ENCODE results near the gene IFI27L2. TPM values are rescaled to one million over a fixed set of nuclear protein-coding genes. Genes with fewer than 3 reads are reported as not detected.
A peak's percentile ranks its signal among the peaks of the same experiment; 100 is the strongest.

IFI27L2 gene
- total RNA-seq, 1 donor from 2014 or later = 171 TPM

GRCh38 chr14:94109915-94110250 lies 19.5 kb downstream of the IFI27L2 start:
- H3K27ac ChIP-seq = peak overlapping the region; percentile 85
- no peak overlapping the region for H3K4me3 ChIP-seq
- H3K27me3 ChIP-seq = no peaks in the 10 kb centered on the region
- H3K4me1 ChIP-seq = peaks cover 51% of the 10 kb centered on the region
- H3K36me3 ChIP-seq = no peaks in the 10 kb centered on the region
- peak; percentile 31 to 64 for DNase-seq (ENCODE audit: extremely low spot score in 2 of 2)
- intact Hi-C loops (cut with DNase I) = no loop called here
- TF ChIP-seq POLR2A (IDR thresholded peaks at IDR 0.05) (no peak), CTCF (IDR thresholded peaks at IDR 0.05) (no peak), POLR2AphosphoS5 (IDR thresholded peaks at IDR 0.05; ENCODE audit: insufficient read depth in 1 of 2, low read depth in 1 of 2) (no peak)
- H3K9me3 ChIP-seq = no peaks in the 10 kb centered on the region

DNA sequence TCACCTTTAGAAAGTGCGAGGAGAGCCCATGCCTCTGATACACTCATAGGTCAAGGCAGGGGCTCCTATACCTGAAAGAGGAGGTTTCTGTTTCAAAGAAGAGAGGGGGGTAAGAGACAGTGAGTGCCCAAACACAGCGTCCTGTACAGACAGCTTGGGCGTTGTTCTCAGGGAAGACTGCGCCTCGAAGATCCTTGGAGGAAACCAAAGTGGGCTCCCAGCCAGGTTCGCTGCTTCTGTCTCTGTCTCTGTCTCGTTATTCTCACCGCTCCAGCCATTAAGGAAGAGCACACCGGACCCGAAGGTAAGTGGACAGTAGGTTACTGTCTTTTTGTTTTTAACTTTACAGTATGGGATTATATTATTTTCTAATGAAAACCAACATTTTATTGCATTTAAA lies 24.7 kb downstream of the IFI27L2 start:
- TF ChIP-seq CTCF (IDR thresholded peaks at IDR 0.05) (no peak), POLR2A (IDR thresholded peaks at IDR 0.05) (no peak), POLR2AphosphoS5 (IDR thresholded peaks at IDR 0.05; ENCODE audit: insufficient read depth in 1 of 2, low read depth in 1 of 2) (no peak)
- H3K36me3 ChIP-seq = no peaks in the 10 kb centered on the region
- H3K9me3 ChIP-seq = no peaks in the 10 kb centered on the region
- DNase-seq (ENCODE audit: extremely low spot score in 2 of 2) = no peak
- peaks cover 6% of the 10 kb centered on the region for H3K4me1 ChIP-seq
- intact Hi-C loops (cut with DNase I) = no loop called here
- no peak overlapping the region for H3K4me3 ChIP-seq
- H3K27me3 ChIP-seq = no peaks in the 10 kb centered on the region
- H3K27ac ChIP-seq = no peak overlapping the region

- Histone ChIP-seq H3K4me1 (peaks cover 9% of the 10 kb centered on the region), H3K36me3 (no peaks in the 10 kb centered on the region), H3K27me3 (no peaks in the 10 kb centered on the region), H3K9me3 (no peaks in the 10 kb centered on the region), H3K27ac (no peak overlapping the region), H3K4me3 (no peak overlapping the region)
- no peak for DNase-seq (ENCODE audit: extremely low spot score in 2 of 2)
- intact Hi-C loops (cut with DNase I) = no loop called here
- no peak for TF ChIP-seq POLR2AphosphoS5 (IDR thresholded peaks at IDR 0.05; ENCODE audit: insufficient read depth in 1 of 2, low read depth in 1 of 2)
- TF ChIP-seq CTCF (IDR thresholded peaks at IDR 0.05) = no peak
- no peak for TF ChIP-seq POLR2A (IDR thresholded peaks at IDR 0.05)
These were observed 25.8 kb downstream of the IFI27L2 start for GRCh38 chr14:94103554-94104150.

DNA sequence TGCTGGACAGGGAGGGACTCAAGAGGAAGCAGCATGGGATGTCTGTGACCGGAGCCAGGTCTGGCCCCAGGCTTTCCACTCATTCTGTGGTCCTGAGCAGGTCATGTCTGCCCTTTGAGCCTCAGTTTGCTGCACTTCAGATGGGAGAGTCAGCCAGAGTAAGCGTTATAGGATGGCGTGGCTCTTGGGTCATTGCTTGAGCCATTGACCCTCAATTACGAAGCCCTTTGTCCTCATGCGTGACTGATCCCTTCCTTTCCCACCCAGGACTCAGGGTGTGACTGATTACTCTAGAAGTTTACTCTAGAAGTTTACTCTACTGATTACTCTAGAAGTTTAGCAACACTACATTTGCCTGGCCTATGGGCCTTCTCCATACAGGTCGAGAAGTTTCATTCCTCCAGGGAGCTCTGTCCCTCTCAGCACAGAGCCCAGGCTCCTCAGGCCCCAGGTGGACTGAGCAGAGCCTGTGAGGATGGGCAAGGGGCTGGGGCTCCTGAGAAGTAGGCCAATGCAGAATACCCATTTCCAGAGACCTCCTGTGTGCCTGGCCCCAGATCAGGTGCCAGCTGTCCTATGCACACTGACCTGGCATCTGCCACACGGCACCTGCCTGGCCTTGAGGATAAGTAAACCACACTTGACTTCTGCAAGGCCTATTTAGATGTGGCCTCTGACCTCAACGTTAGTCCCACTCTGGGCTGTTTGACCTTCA lies 26.5 kb downstream of the IFI27L2 start:
- intact Hi-C loops (cut with DNase I) = no loop called here
- Histone ChIP-seq H3K4me3 (no peak overlapping the region), H3K9me3 (no peaks in the 10 kb centered on the region), H3K36me3 (no peaks in the 10 kb centered on the region), H3K4me1 (peaks cover 14% of the 10 kb centered on the region), H3K27me3 (no peaks in the 10 kb centered on the region), H3K27ac (no peak overlapping the region)
- TF ChIP-seq POLR2AphosphoS5 (IDR thresholded peaks at IDR 0.05; ENCODE audit: insufficient read depth in 1 of 2, low read depth in 1 of 2) (no peak), CTCF (IDR thresholded peaks at IDR 0.05) (no peak), POLR2A (IDR thresholded peaks at IDR 0.05) (no peak)
- no peak for DNase-seq (ENCODE audit: extremely low spot score in 2 of 2)

DNA sequence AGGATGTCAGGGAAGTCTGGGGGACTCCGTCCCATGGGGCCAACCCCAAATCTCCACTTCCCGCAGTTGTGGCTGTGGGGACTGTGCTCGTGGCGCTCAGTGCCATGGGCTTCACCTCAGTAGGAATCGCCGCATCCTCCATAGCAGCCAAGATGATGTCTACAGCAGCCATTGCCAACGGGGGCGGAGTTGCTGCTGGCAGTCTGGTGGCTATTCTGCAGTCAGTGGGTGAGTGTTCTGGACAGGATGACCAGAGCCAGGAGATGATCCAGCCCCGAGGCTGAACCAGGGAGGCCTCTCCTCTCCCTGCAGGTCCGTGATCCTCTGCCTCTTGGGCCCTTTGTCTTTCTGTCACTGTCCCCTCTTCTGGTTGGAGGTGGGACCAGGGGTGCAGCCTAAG lies 27.7 kb downstream of the IFI27L2 start:
- DNase-seq (ENCODE audit: extremely low spot score in 2 of 2) = no peak
- Histone ChIP-seq H3K36me3 (no peaks in the 10 kb centered on the region), H3K4me3 (no peak overlapping the region), H3K27me3 (no peaks in the 10 kb centered on the region), H3K27ac (peak overlapping the region; percentile 49), H3K9me3 (no peaks in the 10 kb centered on the region), H3K4me1 (peaks cover 19% of the 10 kb centered on the region)
- no peak for TF ChIP-seq POLR2AphosphoS5 (IDR thresholded peaks at IDR 0.05; ENCODE audit: insufficient read depth in 1 of 2, low read depth in 1 of 2)
- TF ChIP-seq CTCF (IDR thresholded peaks at IDR 0.05) = no peak
- no peak for TF ChIP-seq POLR2A (IDR thresholded peaks at IDR 0.05)
- intact Hi-C loops (cut with DNase I) = no loop called here

Data from vagina (tissue), 2 donors.